HS-27A (cell line): ENCODE results near the gene SSH2.

Source experiments
- DNase-seq: peaks from one replicate; pipeline ENCODE4 v3.0.0-alpha.2; 2012; ENCODE audit warnings: low read depth, missing footprints

The SSH2 gene

DNA sequence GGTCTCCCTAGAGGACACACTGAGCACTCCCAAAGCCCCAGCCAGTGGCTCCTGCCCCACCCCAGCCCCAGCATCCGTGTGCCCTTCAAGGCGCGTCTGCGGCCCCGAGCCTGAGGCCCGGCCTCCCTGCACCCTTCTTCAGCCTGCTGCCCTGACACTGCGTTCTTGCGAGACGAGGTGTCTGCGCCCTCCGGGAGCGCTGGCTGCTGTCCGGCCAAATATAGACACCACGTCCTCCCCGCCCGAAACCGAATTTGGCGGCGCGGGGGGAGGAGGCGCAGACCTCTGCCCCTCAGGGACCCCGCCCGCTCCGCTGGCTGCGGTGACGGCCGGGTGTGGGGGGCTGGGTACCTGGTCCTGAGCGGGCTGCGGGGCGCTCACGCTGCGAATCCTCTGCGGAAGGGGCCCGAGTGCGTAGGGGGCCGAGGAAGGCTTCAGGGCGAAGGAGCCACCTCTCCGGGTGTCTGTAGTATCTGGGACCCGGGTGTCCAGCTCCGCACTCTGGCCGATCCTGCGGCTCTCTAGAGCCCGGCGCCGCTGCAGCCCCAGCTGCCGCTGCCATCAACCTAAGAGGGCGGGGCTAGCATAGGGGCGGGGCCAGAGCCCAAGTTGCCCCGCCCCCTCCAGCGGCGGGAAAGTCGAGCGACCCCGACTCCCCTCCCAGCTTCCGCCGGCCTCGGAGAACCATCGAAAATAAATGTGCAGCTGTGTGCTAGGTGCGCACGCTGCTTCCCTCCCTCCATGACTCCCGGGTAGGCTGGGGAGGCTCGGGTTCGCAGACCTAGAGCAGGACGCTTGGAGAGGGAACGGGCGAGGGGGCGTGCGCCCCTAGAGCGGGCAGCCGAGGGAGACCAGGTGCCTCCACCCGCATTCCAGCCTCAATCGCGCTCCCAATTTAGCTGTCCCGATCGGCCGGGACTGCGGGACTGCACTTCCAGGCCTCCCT is 307.4 kb downstream of the SSH2 start, which contains the start of gene CORO6:
Gene CORO6 (minus strand): TSS at position 576 of the 946 bp plus-strand sequence. CDS start 1,491 bp downstream, outside the sequence.
- DNase-seq, result no peak

DNA sequence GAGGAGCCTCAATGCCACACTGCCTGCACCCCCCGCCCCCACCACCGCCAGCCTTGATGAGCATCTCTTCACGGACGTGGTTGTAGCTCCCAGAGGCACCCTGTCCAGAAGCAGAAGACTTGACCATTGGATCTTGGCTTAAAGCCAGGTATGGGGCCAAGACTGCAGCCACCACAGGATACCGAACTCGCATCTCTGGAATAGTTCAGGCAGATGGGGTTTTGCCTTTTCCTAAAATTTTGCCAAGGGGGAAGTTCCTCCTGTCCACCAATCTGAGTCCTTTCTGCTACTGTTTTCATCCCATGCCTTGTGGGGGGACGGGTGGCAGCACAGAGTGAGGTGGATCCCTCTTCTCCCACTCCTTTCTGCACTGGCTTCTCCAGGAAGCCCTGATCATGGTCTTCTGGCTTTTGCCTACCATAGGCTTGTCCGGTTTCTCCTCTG is 308.3 kb downstream of the SSH2 start:
- DNase-seq, result no peak

DNA sequence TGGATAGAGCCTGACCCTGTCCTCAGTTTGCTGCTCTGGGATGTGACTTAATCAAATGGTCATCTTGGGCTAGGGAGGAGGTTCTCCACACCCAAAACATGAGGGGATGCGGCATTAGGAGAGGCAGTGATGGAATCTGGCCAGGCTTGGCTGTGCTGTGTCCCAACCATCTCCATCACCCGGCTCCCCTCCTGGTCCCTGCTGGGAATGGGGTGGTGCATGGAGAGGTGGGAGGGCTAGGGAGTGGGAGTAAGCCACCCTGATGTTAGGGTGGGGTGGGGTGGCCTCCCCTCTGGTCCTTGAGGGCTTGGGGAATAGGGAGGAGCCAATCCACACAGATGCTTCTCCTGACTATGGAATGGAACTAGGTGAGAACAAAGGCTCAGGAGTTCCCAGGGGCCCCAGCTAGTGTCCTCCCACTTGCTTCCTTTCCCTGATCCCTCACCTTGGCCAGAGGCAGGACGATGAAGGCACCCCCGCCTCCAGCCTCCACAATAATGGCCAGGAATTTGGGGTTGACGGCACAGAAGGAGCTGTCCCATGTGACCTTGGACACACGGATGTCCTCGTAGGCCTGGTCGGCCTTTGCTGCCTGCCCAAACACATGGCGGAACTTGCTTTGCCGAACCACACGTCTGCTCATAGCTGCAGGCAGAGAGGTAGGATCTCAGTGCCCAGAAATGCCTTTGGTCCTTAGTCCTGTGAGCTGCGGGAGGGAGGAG is 309.1 kb downstream of the SSH2 start:
- DNase-seq, result no peak

DNA sequence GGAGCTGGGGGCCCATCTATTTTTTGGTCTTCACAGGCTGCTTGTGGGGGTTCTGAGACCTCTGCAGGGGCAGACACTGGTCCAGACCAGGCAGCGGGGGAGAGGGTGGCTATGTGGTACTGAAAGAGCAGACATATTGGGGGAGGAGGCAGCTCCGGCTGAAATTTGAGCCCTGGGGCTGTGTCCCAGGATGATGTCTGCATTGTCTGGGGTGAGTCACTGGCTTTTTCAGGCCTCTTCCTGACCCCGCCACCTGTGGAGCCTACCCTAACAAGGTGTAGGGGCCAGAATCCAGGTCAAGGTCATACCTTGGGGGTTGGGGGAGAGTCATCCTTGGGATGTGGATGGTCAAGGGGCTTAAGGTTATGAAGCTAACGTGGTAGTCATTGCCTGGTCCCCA is 309.8 kb downstream of the SSH2 start:
- no peak for DNase-seq

DNA sequence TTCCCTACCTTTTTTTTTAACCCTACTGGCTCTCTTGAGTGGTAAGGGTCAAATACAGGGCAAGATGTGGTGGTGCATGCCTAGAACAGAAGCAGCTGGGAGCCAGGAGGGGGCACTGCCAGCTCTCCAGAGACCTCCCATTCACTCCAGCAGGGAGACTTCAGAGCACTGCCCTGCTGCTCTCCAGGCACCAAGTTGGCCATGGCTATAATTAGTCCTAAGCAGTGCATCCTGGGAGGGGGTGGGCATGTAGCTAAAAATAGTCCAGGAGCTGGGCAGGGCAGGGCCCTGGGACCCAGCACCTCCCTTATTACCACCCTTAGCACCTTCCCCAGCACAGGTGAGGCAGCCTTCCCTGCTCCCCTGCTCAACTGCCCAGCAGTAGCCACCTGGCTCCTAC is 310.8 kb downstream of the SSH2 start:
- no peak for DNase-seq

DNA sequence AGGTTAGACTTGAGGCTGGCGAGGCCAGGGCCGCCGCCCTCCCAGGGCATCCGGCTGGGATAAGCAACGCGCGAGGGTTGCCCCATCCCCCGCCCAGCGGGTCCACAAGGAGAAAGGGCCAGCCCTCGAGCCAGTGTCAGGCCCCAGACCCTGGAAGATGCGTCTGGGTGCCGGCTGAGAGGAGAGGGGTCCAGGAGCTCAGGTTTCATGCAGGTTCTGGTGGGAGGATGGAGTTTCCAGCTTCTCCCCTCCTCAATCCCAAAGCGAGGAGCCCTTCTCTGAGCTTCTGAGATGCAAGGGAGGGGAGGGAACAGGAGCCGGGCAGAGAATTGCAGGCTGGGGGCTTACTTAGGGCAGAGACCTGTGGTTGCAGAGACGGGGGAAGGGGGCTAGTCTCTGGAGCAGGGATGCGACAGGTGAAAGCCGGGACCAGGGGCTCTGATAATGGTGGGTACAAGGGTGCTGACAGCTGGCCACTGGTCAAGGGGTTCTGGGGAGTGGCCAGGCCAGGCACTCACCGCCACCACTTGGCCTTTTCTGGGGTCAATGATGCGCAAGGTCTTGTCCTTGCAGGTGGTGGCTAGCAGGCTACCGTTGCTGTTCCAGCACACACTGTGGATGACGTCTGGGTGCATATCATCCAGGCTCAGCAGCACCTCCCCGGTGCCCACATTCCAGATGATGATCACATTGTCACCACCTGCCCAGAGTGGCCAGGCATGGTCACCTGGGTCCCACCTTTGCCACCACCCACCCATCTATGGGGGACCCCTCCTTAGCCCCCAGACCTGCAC is 311.6 kb downstream of the SSH2 start:
- no peak for DNase-seq

GRCh38 chr17:29617481-29618271 is 312.4 kb downstream of the SSH2 start:
- DNase-seq, result no peak

GRCh38 chr17:29617125-29617480 is 312.9 kb downstream of the SSH2 start:
- DNase-seq, result no peak

- no peak for DNase-seq
Measured at GRCh38 chr17:29616300-29617048, 313.6 kb downstream of the SSH2 start.

DNA sequence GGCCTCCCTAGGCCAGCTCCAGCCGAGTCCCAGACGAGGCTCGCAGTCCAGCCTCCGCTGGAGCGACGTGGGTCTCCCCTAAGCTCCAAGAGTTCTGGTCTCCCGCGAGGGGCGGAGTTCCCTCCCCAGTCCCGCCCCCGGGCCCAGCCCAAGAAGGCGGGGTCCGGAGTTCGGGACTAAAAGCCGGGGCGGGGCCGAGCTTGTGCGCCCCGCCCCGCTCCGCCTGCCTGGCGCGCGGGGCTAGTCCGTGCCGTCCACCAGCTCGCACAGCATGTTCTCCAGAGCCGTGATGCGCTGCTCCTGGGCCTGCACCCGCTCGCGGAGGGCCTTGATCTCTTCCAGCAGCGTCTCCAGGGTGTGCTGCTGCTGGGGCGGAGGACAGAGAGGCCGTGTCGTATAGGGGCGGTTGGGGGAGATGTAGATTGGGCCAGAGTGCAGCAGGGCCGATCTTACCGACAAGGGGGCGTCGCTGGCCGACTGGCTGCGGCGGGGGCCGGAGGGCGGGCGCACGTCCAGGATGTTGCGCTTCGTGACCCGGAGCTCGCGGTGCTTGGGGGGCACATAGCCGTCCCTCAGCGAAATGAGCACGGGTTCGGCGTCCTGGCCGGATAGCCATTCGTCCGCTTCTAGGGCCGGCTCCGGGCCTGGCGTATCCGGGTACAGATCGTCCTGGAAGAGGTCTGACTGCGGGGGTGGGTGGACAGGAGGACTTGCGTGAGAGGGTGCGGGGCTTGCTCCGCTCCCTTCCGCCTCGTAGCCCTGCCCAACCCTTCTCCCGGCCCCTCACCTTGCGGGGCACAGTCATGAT is 314.3 kb downstream of the SSH2 start:
- DNase-seq, result no peak

- no peak for DNase-seq
Measured at GRCh38 chr17:29615048-29615385, 315.0 kb downstream of the SSH2 start.

DNA sequence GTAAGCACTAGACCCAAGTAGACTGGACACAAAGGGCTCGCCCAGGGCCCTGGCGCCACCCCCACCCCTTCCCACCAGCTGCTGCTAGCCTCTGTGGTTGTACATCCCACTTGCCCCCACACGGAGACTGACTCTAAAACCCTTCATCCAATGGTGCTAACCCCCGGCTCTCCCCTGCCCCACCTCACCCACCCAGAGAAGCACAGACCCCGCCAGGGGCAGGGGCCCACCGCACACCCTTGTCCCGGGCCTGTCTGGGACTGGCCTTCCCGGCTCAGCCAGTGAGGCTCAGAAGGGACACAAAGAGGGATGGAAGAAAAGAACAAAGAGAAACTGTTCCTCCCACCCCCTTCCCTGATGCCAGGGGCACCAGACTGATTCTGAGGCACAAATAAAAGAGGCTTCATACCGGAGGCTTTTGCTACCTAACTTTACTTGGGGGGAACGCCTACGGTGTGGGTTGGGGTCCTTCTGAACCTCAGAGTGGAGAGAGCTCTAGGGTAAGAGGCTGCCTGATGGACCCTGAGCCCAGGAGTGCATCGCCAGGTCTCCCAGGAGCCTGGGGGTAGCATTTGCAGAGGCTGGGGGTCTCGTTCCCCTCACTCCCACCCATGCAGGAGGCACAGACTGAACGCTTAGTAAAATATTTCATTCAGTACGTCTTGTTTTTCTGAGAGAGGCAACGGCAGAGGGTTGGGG is 315.5 kb downstream of the SSH2 start:
- DNase-seq, result no peak

DNA sequence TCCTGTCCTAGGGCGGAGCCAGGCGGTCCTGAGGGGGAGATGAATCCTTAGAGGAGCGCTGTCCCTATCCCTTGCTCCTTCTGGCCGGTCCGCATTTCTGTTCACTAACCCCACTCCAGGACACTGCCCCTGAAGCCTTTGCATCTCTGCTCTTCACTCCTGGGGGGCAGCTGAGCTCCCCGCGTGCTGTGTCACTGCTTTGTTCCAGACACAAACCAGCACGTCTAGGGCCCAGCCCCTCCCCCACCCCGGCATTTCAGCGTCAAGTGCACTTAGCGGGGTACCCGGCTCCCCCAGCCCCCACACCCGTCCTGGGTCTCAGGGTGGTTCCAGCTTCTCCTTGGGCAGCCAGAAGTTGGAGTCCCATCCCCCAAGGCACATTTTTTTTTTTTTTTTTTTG is 316.2 kb downstream of the SSH2 start:
- DNase-seq, result no peak

GRCh38 chr17:29613352-29613837 is 316.6 kb downstream of the SSH2 start:
- no peak for DNase-seq

DNA sequence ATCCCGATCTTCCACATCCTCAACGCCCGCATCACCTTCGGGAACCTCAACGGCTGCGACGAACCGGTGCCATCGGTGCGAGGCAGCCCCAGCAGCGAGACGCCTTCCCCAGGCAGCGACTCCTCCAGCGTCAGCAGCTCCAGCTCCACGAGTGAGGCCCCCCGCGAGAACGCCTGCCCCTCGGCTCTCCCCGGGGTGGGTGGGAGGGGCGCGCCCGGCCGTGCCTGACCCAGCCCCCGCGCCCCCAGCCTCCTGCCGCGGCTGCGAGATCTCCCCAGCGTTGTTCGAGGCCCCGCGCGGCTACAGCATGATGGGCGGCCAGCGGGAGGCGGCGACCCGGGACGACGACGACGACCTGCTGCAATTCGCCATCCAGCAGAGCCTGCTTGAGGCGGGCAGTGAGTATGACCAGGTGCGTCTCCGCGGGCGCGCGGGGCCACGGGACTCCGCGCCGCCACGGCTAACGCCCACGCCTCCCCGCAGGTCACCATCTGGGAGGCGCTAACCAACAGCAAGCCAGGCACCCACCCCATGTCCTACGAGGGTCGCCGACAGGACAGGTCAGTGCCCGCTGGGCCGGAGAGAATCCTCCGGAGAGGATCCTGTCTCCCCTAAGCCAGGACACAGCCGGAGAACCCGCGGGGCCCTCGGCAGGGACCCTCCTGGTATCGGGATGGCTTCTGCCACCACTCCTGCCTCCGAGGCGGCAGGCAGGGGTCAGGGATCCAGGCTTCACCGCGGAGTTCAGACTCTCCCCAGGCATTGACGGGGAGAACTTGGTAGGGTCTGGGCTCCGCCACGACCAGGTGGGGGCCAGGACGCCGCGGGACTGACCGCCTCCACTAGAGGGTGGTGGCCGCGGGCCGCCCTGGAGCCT is 317.4 kb downstream of the SSH2 start:
- DNase-seq, result no peak

DNA sequence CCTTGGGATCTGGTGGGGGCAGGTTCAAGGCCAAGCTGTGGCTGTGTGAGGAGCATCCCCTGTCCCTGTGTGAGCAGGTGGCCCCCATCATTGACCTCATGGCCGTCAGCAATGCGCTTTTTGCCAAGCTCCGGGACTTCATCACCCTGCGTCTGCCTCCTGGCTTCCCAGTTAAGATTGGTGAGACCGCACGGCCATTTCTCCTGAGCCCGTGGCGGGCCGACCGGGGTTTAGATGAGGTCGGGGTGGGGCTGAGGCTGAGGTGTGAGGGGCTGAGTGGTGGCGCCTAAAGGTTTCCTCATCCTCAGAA is 318.0 kb downstream of the SSH2 start:
- no peak for DNase-seq

GRCh38 chr17:29611351-29612093 is 318.5 kb downstream of the SSH2 start:
- DNase-seq, result no peak

DNA sequence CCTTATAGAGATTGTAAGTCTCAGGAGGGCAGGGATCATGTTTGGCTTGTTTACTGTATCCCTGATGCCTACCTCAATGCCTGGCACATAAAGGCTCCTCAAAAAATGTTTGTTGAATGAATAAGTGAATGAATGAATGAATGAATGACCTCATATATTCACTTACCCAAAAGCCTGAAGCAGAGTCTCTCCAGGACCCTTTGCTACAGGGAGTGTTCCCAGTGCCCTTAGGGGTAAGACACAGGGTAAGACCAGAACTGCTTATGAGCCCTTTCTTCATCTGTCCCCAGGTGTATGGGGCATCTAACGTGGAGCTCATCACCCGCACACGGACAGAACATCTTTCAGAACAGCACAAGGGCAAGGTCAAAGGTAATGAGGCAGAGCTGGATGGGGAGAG is 319.6 kb downstream of the SSH2 start:
- DNase-seq, result no peak
